ENCODE results near the gene SMLR1. TPM values are rescaled to one million over a fixed set of nuclear protein-coding genes. Genes with fewer than 3 reads are reported as not detected.
A peak's percentile ranks its signal among the peaks of the same experiment; 100 is the strongest.

The SMLR1 gene
- total RNA-seq, 2 experiments from 2014 or later = not detected

DNA sequence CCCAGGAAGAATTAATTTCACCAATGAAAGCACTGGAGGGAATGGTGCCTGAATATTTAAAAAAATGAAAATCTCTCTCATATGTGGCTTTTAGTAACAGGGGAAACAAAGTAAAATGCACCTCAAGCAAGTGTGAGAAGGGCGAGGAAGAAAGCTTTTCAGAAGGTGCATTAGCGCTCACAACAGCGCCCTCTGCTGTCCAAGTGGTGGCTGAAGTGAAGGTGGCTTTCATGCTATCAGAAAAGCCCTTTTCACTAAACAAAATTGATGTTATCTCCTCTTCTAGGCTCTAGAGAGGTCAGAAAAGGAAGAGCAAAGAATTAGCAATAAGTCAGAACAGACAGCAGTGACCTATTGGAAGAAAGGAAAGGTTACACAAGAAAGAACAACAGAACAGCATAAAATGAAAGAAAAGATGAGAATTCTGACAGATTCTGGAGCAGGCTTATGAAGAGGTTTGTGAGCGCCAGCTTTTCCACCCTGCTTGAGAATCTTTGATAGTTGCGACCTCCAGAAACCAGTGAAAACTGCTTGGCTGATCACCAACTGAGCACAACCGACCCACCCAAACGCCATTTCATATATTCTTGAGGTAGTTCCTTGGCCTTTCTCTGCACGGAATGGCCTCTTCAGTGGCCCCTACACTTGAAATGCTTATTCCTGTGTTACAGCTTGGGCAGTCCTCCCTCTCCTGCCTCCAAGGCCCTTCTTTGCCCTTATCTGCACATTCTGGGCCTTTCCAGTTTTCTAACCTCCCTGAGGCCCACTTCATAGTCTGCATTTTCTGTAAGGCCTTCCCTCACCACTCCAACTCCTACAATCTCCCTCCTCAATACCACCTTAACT, 45.3 kb downstream of the SMLR1 start:
- Mint-ChIP-seq H3K36me3 (ENCODE audit: low read depth) (no peaks in the 10 kb centered on the region), H3K27me3 (no peaks in the 10 kb centered on the region), H3K4me1 (ENCODE audit: low read depth) (no peaks in the 10 kb centered on the region), H3K9me3 (no peaks in the 10 kb centered on the region), H3K27ac (no peak overlapping the region), H3K4me3 (no peak overlapping the region)
- no peaks in the 10 kb centered on the region for H3K27me3 ChIP-seq (ENCODE audit: control insufficient read depth in 1 of 2, insufficient read depth in 2 of 2, low read length in 2 of 2)
- no peaks in the 10 kb centered on the region for H3K36me3 ChIP-seq (ENCODE audit: insufficient read depth, low read length)
- H3K9me3 ChIP-seq (ENCODE audit: control insufficient read depth in 1 of 2, insufficient read depth in 1 of 2, low read length in 2 of 2) = no peaks in the 10 kb centered on the region
- ChIA-PET CTCF (interaction anchor here (0.7 to 1.5 kb wide), 8 partner anchors 10 to 756 kb away, joined by 3 to 11 read pairs (median 3); no protein-coding TSS in a partner anchor), POLR2A (no interaction called here)
- intact Hi-C loops (cut with DNase I, micrococcal nuclease) = loop anchor here (1.0 to 2.0 kb wide), 2 partner anchors 550 kb away; no protein-coding TSS in a partner anchor
- H3K27ac ChIP-seq (ENCODE audit: low read depth in 1 of 2, low read length in 2 of 2) = no peak overlapping the region
- H3K4me3 ChIP-seq (ENCODE audit: low read length) = no peak overlapping the region
- no peaks in the 10 kb centered on the region for H3K4me1 ChIP-seq (ENCODE audit: insufficient read depth, low read length)
- DNase-seq (peak; percentile 51 to 79 (median 66)), ATAC-seq (ENCODE audit: poor library complexity) (peak; percentile 49)
- TF ChIP-seq, protein P1, sequence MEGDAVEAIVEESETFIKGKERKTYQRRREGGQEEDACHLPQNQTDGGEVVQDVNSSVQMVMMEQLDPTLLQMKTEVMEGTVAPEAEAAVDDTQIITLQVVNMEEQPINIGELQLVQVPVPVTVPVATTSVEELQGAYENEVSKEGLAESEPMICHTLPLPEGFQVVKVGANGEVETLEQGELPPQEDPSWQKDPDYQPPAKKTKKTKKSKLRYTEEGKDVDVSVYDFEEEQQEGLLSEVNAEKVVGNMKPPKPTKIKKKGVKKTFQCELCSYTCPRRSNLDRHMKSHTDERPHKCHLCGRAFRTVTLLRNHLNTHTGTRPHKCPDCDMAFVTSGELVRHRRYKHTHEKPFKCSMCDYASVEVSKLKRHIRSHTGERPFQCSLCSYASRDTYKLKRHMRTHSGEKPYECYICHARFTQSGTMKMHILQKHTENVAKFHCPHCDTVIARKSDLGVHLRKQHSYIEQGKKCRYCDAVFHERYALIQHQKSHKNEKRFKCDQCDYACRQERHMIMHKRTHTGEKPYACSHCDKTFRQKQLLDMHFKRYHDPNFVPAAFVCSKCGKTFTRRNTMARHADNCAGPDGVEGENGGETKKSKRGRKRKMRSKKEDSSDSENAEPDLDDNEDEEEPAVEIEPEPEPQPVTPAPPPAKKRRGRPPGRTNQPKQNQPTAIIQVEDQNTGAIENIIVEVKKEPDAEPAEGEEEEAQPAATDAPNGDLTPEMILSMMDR (IDR thresholded peaks at IDR 0.05) = peak; percentile 87

DNA sequence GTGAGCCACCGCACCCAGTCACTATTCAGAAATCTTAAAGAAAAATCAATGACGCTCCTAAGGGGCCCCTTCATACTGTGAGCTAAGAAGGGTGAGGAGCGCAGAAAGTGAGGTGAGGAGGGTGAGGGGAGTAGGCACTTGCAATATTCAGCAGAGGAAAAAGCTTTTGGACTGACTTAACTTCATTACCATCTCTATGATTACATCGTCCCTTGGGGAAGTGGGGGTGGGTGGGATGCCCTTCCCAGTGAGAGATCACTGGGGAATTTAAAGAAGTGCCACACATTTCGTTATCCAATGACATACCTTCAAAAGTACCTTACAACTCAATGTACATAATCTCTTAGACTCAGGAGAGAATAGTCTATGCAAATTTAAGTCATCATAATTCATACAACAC, 46.5 kb downstream of the SMLR1 start:
- no peaks in the 10 kb centered on the region for H3K4me1 Mint-ChIP-seq (ENCODE audit: low read depth)
- Histone ChIP-seq H3K27me3 (ENCODE audit: control insufficient read depth in 1 of 2, insufficient read depth in 2 of 2, low read length in 2 of 2) (no peaks in the 10 kb centered on the region), H3K27ac (ENCODE audit: low read depth in 1 of 2, low read length in 2 of 2) (no peak overlapping the region), H3K9me3 (ENCODE audit: control insufficient read depth in 1 of 2, insufficient read depth in 1 of 2, low read length in 2 of 2) (no peaks in the 10 kb centered on the region), H3K4me3 (ENCODE audit: low read length) (no peak overlapping the region), H3K36me3 (ENCODE audit: insufficient read depth, low read length) (no peaks in the 10 kb centered on the region), H3K4me1 (ENCODE audit: insufficient read depth, low read length) (no peaks in the 10 kb centered on the region)
- ATAC-seq (ENCODE audit: poor library complexity) = no peak
- H3K27me3 Mint-ChIP-seq = no peaks in the 10 kb centered on the region
- intact Hi-C loops (cut with DNase I, micrococcal nuclease) = loop anchor here in 1 of 2 experiments (2.0 kb wide), 1 partner anchor 551 kb away; no protein-coding TSS in a partner anchor
- ChIA-PET POLR2A (no interaction called here), CTCF (no interaction called here)
- no peaks in the 10 kb centered on the region for H3K36me3 Mint-ChIP-seq (ENCODE audit: low read depth)
- H3K27ac Mint-ChIP-seq = no peak overlapping the region
- no peak overlapping the region for H3K4me3 Mint-ChIP-seq
- no peak for DNase-seq
- H3K9me3 Mint-ChIP-seq = no peaks in the 10 kb centered on the region
- TF ChIP-seq, protein P1 (IDR thresholded peaks at IDR 0.05) = no peak

DNA sequence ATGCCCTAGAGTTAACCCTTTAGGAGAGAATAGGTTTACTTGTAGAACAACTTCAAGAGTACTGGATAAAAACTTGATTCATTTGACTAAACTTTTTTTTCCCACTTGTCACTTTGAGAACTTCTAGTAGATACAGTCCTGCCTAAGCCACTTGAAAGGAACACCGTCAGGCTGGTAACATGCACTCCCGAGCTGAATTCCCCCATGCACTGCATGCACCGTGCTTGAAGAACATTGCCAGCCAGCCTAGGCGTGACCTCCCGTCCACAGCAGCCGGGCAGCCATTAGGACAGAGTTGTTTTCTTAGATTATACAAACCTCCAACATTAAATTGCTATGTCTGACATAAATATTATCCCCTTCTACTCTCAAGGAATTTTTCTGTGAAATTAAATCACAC, 52.6 kb downstream of the SMLR1 start:
- ChIA-PET CTCF (interaction anchor here (1.0 kb wide), 1 partner anchor 237 kb away, joined by 3 read pairs; no protein-coding TSS in a partner anchor), POLR2A (no interaction called here)
- Mint-ChIP-seq H3K36me3 (ENCODE audit: low read depth) (no peaks in the 10 kb centered on the region), H3K4me3 (no peak overlapping the region), H3K4me1 (ENCODE audit: low read depth) (no peaks in the 10 kb centered on the region), H3K27ac (no peak overlapping the region), H3K27me3 (no peaks in the 10 kb centered on the region), H3K9me3 (no peaks in the 10 kb centered on the region)
- intact Hi-C loops (cut with DNase I, micrococcal nuclease) = loop anchor here (10.0 kb wide), 3 partner anchors 315 to 1605 kb away; no protein-coding TSS in a partner anchor
- Histone ChIP-seq H3K4me1 (ENCODE audit: insufficient read depth, low read length) (no peaks in the 10 kb centered on the region), H3K36me3 (ENCODE audit: insufficient read depth, low read length) (no peaks in the 10 kb centered on the region), H3K4me3 (ENCODE audit: low read length) (no peak overlapping the region), H3K9me3 (ENCODE audit: control insufficient read depth in 1 of 2, insufficient read depth in 1 of 2, low read length in 2 of 2) (no peaks in the 10 kb centered on the region), H3K27me3 (ENCODE audit: control insufficient read depth in 1 of 2, insufficient read depth in 2 of 2, low read length in 2 of 2) (no peaks in the 10 kb centered on the region), H3K27ac (ENCODE audit: low read depth in 1 of 2, low read length in 2 of 2) (no peak overlapping the region)
- TF ChIP-seq, protein P1 (IDR thresholded peaks at IDR 0.05) = no peak
- ATAC-seq (ENCODE audit: poor library complexity) = no peak
- no peak for DNase-seq

Measured in CD4-positive, alpha-beta T cell (primary cell).